SJCRH30 (cell line): ENCODE data around the gene EFR3B. TPM values are rescaled to one million over a fixed set of nuclear protein-coding genes. Genes with fewer than 3 reads are reported as not detected.

Source experiments
- DNase-seq, 2 experiments: peaks; one replicate each; pipeline ENCODE4 v3.0.0-alpha.2; 2015 to 2020
- H3K27ac ChIP-seq: fragments of 250-450 bp; sonication (Bioruptor Pico); 2 replicates; pipeline ENCODE4 v1.5.1; 2020; ENCODE audit warnings: mild to moderate bottlenecking, moderate library complexity
- H3K27me3 ChIP-seq: fragments of 250-450 bp; sonication (Bioruptor Pico); 2 replicates; pipeline ENCODE4 v1.5.1; 2020; ENCODE audit warnings: mild to moderate bottlenecking, moderate library complexity
- H3K36me3 ChIP-seq: fragments of 250-450 bp; sonication (Bioruptor Pico); 2 replicates; pipeline ENCODE4 v1.5.1; 2020; ENCODE audit warnings: mild to moderate bottlenecking, moderate library complexity
- H3K4me1 ChIP-seq: fragments of 250-450 bp; sonication (Bioruptor Pico); 2 replicates; pipeline ENCODE4 v1.5.1; 2020; ENCODE audit warnings: mild to moderate bottlenecking, moderate library complexity
- H3K4me3 ChIP-seq: fragments of 250-450 bp; sonication (Bioruptor Pico); 2 replicates; pipeline ENCODE4 v1.5.1; 2020; ENCODE audit warnings: mild to moderate bottlenecking, moderate library complexity
- H3K9me3 ChIP-seq: fragments of 250-450 bp; sonication (Bioruptor Pico); replicated peaks from 2 replicates; pipeline ENCODE4 v1.5.1; 2020; ENCODE audit warnings: mild to moderate bottlenecking, moderate library complexity
- total RNA-seq: library from RNA; depleted of rRNA; stranded (reverse); fragments of >200 nt; shearing (Covaris generic); gene quantifications from 2 replicates; pipeline ENCODE4 v1.2.3, GENCODE V29; 2014

The EFR3B gene
- total RNA-seq, 1 experiment from 2014 or later = 4.2 TPM

- Histone ChIP-seq H3K36me3 (no peaks in the 10 kb centered on the region), H3K4me1 (peaks cover 4% of the 10 kb centered on the region), H3K9me3 (no peaks in the 10 kb centered on the region), H3K27me3 (no peaks in the 10 kb centered on the region), H3K27ac (no peak overlapping the region), H3K4me3 (no peak overlapping the region)
- DNase-seq = no peak
These were observed 3.1 kb downstream of the EFR3B start for GRCh38 chr2:25044990-25045389.

- Histone ChIP-seq H3K36me3 (no peaks in the 10 kb centered on the region), H3K9me3 (no peaks in the 10 kb centered on the region), H3K27ac (no peak overlapping the region), H3K4me3 (no peak overlapping the region), H3K27me3 (no peaks in the 10 kb centered on the region), H3K4me1 (no peaks in the 10 kb centered on the region)
- DNase-seq = no peak
These were observed 7.5 kb downstream of the EFR3B start for GRCh38 chr2:25049422-25049821.

- H3K27me3 ChIP-seq = no peaks in the 10 kb centered on the region
- H3K36me3 ChIP-seq = no peaks in the 10 kb centered on the region
- no peak overlapping the region for H3K4me3 ChIP-seq
- no peaks in the 10 kb centered on the region for H3K4me1 ChIP-seq
- DNase-seq = no peak
- H3K9me3 ChIP-seq = no peaks in the 10 kb centered on the region
- H3K27ac ChIP-seq = no peak overlapping the region
These were observed 8.3 kb downstream of the EFR3B start for GRCh38 chr2:25050128-25050527.

GRCh38 chr2:25053041-25053440, 11.2 kb downstream of the EFR3B start:
- H3K27ac ChIP-seq = no peak overlapping the region
- H3K4me3 ChIP-seq = no peak overlapping the region
- no peaks in the 10 kb centered on the region for H3K4me1 ChIP-seq
- no peaks in the 10 kb centered on the region for H3K36me3 ChIP-seq
- no peaks in the 10 kb centered on the region for H3K9me3 ChIP-seq
- no peak for DNase-seq
- no peaks in the 10 kb centered on the region for H3K27me3 ChIP-seq

DNA sequence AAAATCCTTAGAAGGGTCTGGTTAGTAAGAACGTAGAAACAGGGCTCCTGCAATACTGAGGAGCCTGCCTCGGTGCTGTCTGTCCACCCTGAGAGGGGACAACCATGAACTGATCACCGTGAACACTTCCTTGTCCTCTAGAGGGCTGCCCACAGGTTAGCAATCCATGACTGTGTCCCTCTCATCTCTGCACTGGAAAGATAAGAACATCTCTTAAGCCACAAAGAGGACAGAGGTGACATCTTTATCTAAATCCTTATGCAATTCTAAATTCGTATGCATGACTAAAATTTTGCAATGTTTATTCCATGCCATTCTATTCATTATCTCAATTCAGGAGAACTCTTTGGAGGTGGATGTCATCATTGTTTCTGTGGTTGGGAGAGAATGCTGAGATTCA, 12.8 kb downstream of the EFR3B start:
- Histone ChIP-seq H3K4me1 (no peaks in the 10 kb centered on the region), H3K36me3 (no peaks in the 10 kb centered on the region), H3K9me3 (no peaks in the 10 kb centered on the region), H3K4me3 (no peak overlapping the region), H3K27me3 (no peaks in the 10 kb centered on the region), H3K27ac (no peak overlapping the region)
- DNase-seq = no peak

DNA sequence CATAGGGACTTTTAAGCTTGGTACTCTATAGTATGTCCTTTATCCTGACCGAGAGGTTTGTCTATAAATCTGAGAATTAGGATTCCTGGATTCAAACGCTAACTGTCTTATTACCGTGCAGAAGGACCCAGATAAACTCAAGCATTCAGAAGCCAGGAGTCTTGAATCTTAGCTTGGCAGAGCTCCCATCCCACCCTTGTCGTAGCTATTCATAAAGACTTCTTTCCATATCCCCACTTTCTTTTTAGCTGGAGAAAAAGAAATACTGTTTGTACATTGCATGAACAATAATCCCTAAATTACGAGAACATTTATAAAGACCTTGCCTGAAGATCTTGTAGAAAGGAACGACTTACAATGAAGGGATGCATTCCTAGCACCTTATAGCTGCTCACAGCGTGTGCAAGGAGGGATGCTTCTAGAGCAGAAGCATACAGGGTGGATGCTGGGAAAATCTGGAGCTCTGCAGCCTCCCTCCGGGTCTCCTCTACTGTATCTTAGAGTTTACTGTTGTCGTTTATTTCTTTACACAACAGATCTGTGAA, 13.6 kb downstream of the EFR3B start:
- no peaks in the 10 kb centered on the region for H3K36me3 ChIP-seq
- no peaks in the 10 kb centered on the region for H3K4me1 ChIP-seq
- no peaks in the 10 kb centered on the region for H3K9me3 ChIP-seq
- no peak overlapping the region for H3K27ac ChIP-seq
- no peak for DNase-seq
- H3K27me3 ChIP-seq = no peaks in the 10 kb centered on the region
- H3K4me3 ChIP-seq = no peak overlapping the region

- no peaks in the 10 kb centered on the region for H3K36me3 ChIP-seq
- no peak overlapping the region for H3K27ac ChIP-seq
- no peak for DNase-seq
- no peak overlapping the region for H3K4me3 ChIP-seq
- no peaks in the 10 kb centered on the region for H3K4me1 ChIP-seq
- H3K27me3 ChIP-seq = no peaks in the 10 kb centered on the region
- no peaks in the 10 kb centered on the region for H3K9me3 ChIP-seq
These were observed 14.4 kb downstream of the EFR3B start for GRCh38 chr2:25056098-25056821.

GRCh38 chr2:25062511-25062917, 20.6 kb downstream of the EFR3B start:
- Histone ChIP-seq H3K27me3 (no peaks in the 10 kb centered on the region), H3K4me1 (no peaks in the 10 kb centered on the region), H3K9me3 (0 out of 2 replicates have a peak, but pooled peaks cover 3% of the 10 kb centered on the region), H3K27ac (no peak overlapping the region), H3K36me3 (no peaks in the 10 kb centered on the region), H3K4me3 (no peak overlapping the region)
- no peak for DNase-seq

DNA sequence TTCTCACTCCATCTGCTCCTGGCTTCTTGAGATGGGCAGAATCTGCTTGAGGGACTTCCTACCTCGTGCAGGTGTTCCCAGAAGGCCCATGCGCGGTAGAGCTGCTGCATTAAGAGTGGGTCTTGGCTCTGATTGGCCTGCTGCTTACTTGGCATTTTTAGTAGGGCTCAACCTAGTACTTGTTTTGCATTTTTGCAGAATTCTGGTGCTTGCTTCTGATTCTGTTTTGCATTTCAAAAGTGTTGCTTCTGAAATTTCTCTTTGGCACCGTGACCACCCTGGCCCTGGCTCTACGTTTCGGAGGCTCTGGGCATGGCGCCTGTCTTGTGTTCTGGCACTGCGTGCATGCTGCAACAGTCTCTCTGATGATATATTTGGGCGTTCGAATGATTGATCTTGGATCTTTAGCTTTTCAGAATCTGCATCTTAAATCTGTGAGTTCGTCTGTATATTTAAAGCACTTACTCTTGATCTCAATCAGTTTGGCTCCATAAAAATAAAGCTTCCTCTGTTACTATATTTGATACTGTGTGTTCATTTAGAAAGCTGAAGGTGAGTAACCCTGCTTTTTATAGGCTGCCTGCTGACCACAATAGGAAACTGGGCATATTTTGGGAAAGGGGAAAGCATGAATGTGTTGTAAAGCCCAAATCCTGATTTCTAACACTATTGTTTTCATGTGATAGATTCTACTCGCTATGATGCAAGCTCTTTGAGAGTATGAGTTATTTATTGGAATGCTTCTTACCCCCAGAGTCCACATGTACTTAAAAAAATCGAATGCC, 22.2 kb downstream of the EFR3B start:
- no peaks in the 10 kb centered on the region for H3K36me3 ChIP-seq
- H3K9me3 ChIP-seq = 0 out of 2 replicates have a peak, but pooled peaks cover 3% of the 10 kb centered on the region
- H3K4me3 ChIP-seq = no peak overlapping the region
- no peaks in the 10 kb centered on the region for H3K4me1 ChIP-seq
- H3K27ac ChIP-seq = no peak overlapping the region
- H3K27me3 ChIP-seq = no peaks in the 10 kb centered on the region
- DNase-seq = no peak

GRCh38 chr2:25065768-25066167, 23.9 kb downstream of the EFR3B start:
- Histone ChIP-seq H3K27ac (no peak overlapping the region), H3K4me3 (no peak overlapping the region), H3K27me3 (no peaks in the 10 kb centered on the region), H3K36me3 (no peaks in the 10 kb centered on the region), H3K4me1 (no peaks in the 10 kb centered on the region), H3K9me3 (0 out of 2 replicates have a peak, but pooled peaks cover 3% of the 10 kb centered on the region)
- DNase-seq = no peak

DNA sequence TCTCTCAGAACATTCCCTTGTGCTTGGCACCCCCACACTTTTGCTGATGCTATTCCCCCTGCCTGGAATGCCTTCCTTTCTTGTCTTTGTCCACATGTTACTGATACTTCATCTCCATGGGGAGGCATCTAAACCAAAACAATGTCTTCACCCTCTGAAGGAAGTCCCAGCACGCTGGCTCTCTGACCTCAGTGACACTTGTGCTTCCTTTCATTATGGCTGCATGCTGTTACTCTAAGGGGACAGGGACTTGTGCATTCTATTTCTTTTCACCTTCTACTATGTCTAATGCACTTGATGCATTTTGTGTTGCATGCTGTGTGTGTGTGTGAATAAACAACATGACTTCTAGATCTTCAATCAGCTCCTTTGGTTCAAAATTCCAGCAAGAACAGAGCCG, 24.6 kb downstream of the EFR3B start:
- Histone ChIP-seq H3K4me3 (no peak overlapping the region), H3K27ac (no peak overlapping the region), H3K36me3 (no peaks in the 10 kb centered on the region), H3K9me3 (0 out of 2 replicates have a peak, but pooled peaks cover 3% of the 10 kb centered on the region), H3K4me1 (no peaks in the 10 kb centered on the region), H3K27me3 (no peaks in the 10 kb centered on the region)
- no peak for DNase-seq

- Histone ChIP-seq H3K9me3 (0 out of 2 replicates have a peak, but pooled peaks cover 3% of the 10 kb centered on the region), H3K27ac (no peak overlapping the region), H3K27me3 (no peaks in the 10 kb centered on the region), H3K4me1 (no peaks in the 10 kb centered on the region; the same call in 1 of the 2 replicates), H3K36me3 (no peaks in the 10 kb centered on the region), H3K4me3 (no peak overlapping the region)
- no peak for DNase-seq
These were observed 26.3 kb downstream of the EFR3B start for GRCh38 chr2:25068217-25068616.

DNA sequence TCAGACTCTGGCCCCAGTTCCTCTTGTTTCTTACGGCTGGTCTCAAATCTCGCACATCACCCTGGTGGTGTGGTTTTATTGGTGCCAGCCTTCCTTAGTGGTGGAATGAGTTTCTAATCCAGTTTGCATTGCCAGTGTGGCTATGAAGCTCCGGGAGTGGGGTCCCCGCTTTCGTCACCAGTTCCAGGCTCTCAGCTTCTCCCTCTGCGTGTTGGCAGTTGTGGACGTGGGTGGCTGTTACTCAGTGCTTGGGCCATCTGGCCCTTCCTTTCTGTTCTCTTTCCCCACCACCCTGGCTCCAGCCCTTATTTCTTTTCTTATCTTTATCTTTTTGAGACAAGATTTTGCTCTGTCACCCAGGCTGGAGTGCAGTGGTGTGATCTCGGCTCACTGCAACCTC, 30.1 kb downstream of the EFR3B start:
- Histone ChIP-seq H3K36me3 (no peaks in the 10 kb centered on the region), H3K27ac (no peak overlapping the region), H3K4me3 (no peak overlapping the region), H3K4me1 (no peaks in the 10 kb centered on the region; the same call in 1 of the 2 replicates), H3K9me3 (no peaks in the 10 kb centered on the region), H3K27me3 (no peaks in the 10 kb centered on the region)
- DNase-seq = no peak

DNA sequence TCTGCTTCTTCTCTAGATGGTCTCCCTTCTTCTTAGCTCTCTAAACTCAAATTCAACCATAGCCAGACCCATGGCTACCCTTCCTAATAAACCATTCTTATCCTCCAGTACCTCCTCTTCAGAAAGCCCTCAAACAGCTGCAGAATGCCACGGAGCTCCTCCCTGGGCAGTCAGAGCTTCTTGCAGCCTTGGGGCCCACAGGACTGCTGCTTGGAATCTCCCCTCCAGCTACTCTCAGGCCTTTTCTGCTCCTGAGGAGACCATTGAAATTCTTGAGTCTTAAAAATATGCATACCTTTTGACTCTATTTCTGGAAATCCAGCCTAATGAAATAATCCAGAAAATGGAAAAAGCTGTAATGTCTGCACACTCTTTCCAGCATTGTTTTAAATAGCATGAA, 30.7 kb downstream of the EFR3B start:
- H3K4me1 ChIP-seq = no peaks in the 10 kb centered on the region; the same call in 1 of the 2 replicates
- DNase-seq = peak in 1 of 2 experiments; percentile 29
- H3K9me3 ChIP-seq = no peaks in the 10 kb centered on the region
- H3K27ac ChIP-seq = no peak overlapping the region
- H3K27me3 ChIP-seq = no peaks in the 10 kb centered on the region
- no peak overlapping the region for H3K4me3 ChIP-seq
- no peaks in the 10 kb centered on the region for H3K36me3 ChIP-seq

GRCh38 chr2:25073025-25073424, 31.1 kb downstream of the EFR3B start:
- no peak overlapping the region for H3K4me3 ChIP-seq
- H3K27me3 ChIP-seq = no peaks in the 10 kb centered on the region
- no peak for DNase-seq
- H3K4me1 ChIP-seq = peaks cover 3% of the 10 kb centered on the region; the same call in 1 of the 2 replicates
- no peaks in the 10 kb centered on the region for H3K36me3 ChIP-seq
- H3K27ac ChIP-seq = no peak overlapping the region
- no peaks in the 10 kb centered on the region for H3K9me3 ChIP-seq
